Activated CD4-positive, alpha-beta T cell treated with anti-CD3 and anti-CD28 coated beads, Interleukin-2, Interleukin-6, amounts not matched to agents 100 ng/mL and 50 ng/mL, durations not matched to agents 16 hours and 8 hours (primary cell): ENCODE results near the gene CIAO2B.
"Not testable (repeated sequence)": the region's sequence is repeated elsewhere in the genome, so short reads cannot be mapped to it uniquely, and the experiment has no call there.

Experiments used
- DNase-seq: peaks from one replicate; pipeline ENCODE4 v3.0.0-alpha.2; 2020

Gene CIAO2B

DNA sequence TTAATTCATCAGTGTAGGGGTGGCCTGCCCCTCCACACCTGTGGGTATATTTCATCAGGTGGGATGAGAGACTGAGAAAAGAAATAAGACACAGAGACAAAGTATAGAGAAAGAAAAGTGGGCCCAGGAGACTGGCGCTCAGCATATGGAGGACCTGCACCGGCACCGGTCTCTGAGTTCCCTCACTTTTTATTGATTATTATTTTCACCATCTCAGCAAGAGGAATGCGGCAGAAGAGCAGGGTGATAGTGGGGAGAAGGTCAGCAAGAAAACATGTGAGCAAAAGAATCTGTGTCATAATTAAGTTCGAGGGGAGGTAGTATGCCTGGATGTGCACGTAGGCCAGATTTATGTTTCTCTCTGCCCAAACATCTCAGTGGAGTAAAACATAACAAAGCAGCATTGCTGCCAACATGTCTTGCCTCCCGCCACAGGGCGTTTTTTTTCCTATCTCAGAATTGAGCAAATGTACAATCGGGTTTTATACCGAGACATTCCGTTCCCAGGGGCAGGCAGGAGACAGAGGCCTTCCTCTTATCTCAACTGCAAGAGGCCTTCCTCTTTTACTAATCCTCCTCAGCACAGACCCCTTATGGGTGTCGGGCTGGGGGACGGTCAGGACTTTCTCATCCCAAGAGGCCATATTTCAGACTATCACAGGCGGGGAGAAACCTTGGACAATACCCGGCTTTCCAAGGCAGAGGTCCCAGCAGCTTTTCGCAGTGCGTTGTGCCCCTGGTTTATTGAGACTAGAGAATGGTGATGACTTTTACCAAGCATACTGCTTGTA, 21.4 kb upstream of the CIAO2B start:
- not testable (repeated sequence) for DNase-seq

DNA sequence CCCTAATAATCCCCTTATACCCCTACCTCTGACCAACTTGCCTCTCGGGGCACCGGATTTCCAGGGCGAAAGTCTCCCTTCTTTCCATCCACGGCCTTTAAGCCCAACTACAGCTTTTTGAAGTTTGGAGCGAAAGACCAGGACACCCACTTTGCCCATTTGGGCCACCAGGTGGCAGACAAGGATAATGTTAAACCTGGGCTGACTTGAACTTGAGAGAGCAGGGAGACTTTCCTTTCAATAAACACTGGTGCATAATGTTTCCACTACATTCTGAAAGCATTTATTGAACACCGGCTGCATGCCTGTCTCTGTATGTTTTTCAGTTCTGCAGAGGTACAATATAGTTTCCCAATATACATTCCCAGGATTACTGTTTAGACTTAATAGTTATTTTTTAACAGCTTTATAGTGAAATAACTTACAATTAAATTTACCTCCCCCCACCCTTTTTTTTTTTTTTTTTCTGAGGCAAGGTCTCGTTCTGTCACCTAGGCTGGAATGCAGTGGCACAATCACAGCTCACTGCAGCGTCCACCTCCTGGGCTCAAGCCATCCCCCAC, 20.0 kb upstream of the CIAO2B start:
- DNase-seq: peak; percentile 88

DNA sequence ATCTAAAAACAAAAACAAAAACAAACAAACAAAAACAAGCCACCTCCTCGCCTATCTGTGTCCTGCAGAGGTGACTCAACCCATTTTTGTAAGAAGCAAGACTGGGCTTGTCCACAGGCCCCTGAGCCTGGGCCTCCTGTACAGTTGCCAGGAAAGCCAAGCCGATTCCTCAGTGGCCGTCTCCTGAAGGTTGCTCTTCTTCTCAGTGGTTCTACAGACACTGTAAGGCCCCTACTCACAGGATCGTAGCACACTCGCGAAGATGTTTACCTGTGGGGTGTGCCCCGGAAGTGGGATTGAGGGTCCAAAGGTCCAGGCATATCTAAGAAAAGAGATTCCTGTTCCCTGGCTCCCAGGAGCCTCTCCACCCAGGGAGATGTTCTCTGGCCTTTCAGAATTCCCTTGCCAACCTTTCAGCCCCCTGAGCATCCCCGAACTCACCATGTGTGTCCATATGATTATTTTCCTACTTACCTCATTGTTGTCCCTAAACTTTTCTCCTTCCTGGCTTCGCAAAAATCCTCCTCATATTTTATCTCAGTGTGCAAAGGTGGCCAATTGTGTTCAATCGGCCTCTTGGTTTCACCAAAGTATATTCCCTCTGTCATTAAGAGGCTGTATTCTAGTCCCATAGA, 19.4 kb upstream of the CIAO2B start:
- DNase-seq: no peak

DNA sequence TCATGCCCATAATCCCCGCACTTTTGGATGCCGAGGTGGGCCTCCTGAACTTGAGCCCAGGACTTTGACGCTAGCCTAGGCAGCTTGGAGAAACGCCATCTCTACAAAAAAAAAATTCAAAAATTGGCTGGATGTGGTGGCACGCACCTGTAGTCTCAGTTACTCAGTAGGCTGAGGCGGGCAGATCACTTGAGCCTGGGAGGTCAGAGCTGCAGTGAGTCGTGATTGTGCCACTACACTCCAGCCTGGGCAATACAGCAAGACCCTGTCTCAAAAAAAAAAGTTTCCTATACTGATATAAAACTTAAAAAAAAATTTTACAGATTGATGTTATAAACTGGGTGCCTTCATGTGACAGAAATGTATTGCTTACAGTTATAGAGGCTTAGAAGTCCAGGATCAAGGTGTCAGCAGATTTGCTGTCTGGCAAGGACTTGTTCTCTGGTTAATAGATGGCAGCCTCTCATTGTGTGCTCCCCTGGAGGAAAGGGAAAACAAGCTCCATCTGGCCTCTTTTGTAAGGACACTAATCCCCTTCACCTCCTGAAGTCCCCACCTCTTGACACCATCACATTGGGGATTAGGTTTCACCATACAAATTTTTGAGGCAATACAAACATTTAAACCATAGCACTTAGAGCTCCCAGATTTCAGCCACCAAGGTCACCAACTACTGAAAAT, 18.4 kb upstream of the CIAO2B start:
- no peak for DNase-seq

DNA sequence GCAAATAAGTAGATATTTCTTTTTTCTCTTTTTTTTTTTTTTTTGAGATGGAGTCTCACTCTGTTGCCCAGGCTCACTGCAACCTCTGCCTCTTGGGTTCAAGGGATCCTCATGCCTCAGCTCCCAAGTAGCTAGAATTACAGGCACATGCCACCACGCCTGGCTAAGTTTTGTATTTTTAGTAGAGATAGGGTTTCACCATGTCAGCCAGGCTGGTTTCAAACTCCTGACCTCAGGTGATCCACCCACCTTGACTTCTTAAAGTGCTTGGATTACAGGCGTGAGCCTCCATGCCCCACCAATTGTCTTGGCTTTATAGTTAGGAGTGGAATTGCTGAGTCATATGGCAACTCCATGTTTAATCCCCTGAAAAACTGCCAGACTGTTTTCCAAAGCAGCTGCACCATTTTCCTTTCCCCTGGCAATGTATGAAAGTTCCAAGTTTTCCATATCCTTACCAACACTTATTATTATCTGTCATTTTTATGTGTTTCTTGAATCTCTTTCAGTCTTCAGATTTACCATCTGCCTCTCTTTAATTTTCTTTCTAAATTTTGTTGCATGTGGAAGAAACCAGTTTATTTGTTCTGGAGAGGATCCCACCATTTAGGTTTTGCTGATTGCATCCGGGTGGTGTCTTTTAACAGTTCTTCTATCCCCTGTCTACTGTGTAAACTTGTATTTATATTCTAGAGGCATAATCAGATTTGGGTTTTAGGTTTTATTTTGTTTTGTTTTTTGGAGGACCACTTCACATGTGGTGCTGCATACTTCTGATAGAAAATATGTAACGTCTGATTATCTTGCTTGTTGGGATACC, 17.0 kb upstream of the CIAO2B start:
- DNase-seq: no peak

DNA sequence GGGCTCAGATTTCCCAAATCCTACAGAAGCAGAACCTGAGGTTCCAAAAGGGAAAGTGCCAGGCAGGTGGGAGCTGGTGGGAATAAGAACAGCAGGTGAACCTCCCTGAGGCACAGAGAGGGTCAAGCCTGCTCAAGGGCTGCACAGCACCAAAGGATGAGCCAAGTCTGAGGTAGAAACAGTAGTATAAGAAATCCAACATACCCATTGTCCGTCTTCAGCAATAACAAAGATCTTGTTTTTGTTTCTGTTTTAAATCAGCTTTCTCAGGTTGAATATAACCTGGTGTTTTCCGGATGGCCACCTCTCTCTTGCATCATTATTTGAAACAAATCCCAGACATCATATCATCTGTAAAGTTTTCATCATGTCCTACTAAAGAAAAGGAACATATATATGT, 16.2 kb upstream of the CIAO2B start:
- peak; percentile 51 for DNase-seq

DNA sequence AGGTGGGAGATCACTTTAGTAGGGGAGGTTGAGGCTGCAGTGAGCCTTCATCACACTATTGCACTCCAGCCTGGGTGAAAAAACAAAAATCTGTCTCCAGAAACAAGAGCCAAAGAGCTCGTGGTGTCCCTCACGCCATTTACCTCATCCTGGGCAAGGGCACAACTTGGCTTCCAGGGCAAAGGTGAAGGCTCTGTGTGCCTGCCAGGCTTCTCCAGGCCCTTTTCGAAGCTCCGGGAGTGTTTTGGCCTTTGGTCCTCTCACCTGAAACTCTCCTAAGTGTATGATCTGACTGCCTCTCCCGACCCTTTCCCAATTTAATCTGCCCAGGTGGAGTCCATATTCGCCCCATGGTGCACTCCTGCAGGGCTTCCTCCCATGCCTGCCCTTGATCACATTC, 15.3 kb upstream of the CIAO2B start:
- no peak for DNase-seq

DNA sequence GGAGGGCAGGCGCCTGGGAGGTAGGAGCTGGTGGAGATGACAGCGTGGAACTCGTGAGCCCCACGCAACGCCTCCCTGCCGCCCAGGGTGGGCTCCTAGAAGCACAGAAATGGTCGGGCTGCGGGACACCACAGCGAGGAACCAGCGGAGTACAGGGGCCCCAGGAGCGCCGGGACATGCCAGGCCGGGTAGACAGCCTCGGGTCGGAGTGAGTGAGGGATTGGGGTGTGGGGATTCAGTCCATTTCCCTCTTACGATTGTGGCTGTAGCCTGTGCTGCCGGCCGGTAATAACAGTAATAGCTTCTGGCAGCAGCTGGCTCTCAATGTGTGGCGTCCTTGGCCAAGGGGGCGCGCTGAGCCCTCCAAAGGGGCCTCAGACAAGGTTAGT, 14.6 kb upstream of the CIAO2B start:
- DNase-seq: no peak

DNA sequence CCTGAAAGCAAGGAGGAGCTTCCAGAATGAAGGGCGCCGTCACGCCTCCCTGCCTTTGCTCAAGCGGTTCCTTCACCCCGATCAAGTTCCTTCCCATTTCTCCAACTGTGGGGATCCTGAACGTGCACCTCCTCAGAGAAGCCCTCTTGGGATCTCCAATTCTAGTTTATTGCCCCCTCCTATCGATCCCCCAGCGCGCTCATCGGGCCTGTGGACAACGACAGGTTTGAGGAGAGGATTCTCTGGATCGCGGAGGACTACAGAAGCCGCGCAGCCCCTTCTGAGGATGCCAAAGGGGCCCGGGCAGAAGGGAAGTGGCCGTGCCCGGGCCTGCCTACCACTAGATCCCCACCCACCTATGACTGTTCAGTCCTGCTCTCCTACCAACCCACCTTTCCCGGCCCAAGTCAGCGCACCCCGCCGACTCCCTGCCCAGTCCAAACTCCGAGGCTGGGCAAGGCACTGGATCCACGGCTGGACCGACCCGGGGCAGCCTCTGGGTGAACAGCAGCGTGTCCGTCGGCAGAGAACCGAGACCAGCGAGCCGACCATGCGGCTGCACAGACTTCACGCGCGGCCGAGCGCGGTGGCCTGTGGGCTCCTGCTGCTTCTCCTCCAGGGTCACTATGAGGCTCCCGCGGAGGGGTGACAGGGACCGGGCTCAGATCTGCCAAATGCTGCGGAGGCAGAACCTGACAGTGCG, 14.1 kb upstream of the CIAO2B start:
- DNase-seq: no peak

DNA sequence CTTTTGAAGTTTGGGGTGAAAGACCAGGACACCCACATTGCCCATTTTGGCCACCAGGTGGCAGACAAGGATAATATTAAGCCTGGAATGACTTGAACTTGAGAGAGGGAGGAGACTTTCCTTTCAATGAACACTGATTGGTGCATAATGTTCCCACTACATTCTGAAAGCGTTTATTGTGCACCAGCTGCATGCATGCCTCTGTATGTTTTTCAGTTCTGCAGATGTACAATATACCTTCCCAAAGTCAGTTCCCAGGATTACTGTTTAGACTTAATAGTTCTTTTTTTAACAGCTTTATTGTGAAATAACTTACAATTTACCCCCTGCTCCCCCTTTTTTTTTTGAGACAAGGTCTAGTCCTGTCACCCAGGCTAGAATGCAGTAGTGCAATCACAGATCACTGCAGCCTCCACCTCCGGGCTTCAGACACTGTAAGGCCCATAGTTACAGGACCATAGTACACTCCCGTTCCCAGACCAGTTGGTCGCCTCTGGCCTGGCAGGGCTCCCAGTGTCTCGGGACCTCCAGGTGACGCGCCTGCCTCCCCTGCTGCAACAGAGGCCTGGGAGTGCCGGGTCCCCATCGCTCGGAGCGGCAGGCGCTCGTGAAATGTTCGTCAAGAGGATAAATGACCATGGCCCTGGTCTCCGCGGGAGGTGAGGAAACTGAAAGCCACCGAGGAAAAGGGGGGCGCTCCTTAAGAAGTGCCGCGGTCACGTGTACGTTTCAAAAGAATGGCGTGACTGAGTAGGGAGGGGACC, 13.3 kb upstream of the CIAO2B start:
- peak; percentile 92 for DNase-seq

DNA sequence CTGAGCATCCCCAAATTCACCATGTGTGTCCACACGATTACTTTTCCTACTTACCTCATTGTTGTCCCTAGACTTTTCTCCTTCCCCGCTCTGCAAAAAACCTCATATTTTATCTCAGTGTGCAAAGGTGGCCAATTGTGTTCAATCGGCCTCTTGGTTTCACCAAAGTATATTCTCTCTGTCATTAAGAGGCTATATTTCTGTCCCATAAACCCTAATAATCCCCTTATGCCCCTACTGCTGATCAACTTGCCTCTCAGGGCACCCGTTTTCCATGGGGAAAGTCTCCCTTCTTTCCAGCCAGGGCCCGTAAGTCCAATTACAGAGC, 12.7 kb upstream of the CIAO2B start:
- no peak for DNase-seq

DNA sequence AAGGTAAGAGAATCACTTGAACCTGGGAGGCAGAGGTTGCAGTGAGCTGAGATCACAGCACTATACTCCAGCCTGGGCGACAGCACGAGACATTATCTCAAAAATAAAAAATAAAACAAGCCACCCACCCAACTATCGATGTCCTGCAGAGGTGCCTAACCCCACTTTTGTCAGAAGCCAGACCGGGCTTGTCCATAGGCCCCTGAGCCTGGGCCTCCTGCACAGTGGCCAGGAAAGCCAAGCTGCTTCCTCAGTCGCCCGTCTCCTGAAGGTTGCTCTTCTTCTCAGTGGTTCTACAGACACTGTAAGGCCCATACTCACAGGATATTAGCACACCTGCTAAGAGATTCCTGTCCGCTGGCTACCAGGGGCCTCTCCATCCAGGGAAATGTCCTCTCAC, 12.3 kb upstream of the CIAO2B start:
- DNase-seq: no peak

DNA sequence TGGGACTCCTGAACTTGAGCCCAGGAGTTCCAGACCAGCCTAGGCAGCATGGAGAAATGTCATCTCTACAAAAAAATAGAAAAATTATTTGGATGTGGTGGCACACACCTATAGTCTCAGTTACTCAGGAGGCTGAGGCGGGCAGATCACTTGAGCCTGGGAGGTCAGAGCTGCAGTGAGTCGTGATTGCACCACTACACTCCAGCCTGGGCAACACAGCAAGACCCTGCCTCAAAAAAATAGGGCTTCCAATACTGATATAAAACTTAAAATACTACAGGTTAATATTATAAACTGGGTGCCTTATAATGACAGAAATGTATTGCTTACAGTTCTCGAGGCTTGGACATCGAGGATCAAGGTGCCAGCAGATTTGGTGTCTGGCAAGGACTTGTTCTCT, 11.7 kb upstream of the CIAO2B start:
- DNase-seq: no peak

DNA sequence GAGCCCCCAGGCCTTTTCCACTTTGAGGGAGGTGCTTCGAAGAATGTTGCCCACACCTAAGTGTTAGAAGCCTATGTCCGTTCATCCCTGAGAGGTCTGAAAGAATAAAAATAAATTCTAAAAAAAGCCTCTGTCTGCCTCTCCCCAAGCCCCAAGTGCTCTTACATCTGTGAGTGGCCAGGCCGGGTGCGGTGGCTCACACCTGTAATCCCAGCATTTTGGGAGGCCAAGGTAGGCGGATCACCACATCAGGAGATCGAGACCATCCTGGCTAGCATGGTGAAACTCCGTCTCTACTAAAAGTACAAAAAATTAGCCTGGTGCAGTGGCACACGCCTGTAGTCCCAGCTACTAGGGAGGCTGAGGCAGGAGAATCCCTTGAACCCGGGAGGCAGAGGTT, 10.8 kb upstream of the CIAO2B start:
- not testable (repeated sequence) for DNase-seq

DNA sequence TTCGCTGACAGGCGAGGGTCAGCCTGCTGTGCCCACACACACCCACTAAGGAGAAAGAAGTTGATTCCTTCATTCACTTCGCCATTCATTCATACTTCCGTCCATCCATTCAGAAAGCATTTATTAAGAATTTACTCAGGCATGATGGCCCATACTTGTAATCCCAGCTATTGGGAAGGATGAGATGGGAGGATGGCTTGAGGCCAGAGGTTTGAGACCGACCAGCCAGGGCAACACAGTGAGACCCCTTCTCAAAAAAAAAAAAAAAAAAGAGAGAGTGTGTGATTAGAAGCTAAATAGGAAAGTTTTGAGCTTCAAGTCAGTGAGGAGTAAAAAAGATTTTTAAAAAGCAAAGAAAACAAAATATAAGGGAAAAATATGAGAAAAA, 9.8 kb upstream of the CIAO2B start:
- DNase-seq: no peak

DNA sequence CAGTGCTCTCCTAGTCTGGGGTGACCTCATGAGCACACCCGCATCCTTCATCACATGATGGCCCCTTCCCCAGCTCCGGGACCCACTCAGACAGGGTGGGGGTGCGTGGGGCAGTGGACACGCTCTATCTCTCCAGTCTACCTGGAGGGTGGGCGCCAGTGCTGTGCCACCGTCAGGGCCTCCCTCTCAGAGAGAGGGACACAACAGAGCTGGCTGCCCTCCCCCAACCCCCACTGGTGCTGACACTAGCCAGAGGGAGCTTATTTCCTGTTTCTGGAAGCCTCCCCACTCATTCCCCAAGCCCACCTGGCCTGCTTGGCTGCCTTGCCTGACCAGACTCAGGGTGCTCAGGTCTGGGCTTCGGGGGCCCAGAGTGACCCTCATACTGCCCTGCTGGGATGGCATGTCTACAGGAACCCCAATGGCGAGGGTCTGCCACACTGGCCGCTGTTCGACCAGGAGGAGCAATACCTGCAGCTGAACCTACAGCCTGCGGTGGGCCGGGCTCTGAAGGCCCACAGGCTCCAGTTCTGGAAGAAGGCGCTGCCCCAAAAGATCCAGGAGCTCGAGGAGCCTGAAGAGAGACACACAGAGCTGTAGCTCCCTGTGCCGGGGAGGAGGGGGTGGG, 9.3 kb upstream of the CIAO2B start:
- DNase-seq: no peak

DNA sequence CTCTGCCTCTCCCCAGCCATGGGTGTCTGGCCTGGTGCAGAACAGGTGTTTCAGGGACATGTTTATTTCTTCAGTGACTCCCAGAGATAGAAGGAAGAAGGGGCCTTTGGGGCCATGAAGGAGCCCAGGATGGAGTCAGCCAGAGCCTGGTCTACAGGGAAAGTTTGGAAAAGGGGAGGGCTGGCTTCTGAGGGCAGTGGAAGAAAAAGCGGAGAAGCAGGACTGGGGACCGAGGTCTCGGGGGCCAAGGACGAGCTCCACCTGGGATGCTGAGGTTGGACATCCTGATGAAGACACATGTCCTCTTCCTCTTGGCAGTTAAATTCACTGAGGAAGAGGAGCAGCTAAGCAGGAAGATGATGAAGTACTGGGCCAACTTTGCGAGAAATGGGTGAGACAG, 8.8 kb upstream of the CIAO2B start:
- no peak for DNase-seq

DNA sequence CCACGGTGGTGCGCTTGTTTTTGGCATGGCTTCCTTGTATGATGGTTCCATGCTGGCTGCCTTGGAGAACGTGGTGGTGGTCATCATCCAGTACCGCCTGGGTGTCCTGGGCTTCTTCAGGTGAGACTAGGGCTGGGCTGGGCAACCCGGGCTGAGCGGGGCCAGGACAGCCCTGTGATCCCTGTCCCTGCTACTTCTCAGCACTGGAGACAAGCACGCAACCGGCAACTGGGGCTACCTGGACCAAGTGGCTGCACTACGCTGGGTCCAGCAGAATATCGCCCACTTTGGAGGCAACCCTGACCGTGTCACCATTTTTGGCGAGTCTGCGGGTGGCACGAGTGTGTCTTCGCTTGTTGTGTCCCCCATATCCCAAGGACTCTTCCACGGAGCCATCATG, 6.0 kb upstream of the CIAO2B start:
- DNase-seq: no peak

DNA sequence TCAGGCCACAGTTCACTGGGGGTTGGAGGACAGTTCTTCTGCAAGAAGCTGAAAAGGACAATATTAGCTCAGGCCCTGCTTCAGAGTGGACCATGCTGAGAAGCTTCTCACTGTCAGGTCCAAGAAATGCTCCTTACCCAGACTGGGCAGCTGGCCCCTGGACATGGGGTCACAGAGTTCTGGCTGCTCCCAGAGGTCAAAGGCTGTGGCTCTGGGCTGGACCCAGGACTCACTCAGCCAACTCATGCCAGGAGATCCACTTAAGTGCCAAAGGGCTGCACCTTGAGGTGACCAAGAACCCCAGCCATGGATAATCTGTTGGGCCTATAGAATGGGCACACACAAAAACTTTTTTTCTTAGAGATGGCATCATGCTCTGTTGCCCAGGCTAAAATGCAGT, 5.2 kb upstream of the CIAO2B start:
- DNase-seq: no peak

DNA sequence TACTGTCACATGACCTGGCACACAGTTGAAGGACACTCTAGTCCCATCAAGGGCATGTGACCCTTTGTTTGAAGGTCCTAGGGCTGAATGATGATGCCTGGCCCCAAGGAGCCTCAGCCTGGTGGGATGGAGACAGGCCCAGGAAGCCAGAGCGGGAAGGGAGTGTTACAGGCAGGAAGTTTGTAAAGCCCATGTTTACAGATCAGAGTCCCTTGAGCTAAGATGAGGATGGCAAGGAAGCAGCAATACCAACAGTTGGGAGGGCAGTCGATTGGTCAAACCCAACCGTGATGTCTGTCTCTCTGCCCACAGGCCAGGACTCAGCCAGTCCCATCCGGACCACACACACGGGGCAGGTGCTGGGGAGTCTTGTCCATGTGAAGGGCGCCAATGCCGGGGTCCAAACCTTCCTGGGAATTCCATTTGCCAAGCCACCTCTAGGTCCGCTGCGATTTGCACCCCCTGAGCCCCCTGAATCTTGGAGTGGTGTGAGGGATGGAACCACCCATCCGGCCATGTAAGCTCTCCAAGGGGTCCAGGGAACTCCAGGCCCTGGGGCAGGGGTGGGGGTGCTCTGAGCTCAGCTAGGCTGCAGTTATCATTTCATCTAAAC, 3.6 kb upstream of the CIAO2B start:
- DNase-seq: no peak
